DOHH2 (cell line): ENCODE data around the gene SUB1.

Experiments
- EZH2phosphoT487 ChIP-seq: fragments of 200-600 bp; sonication (generic); IDR thresholded peaks from 2 replicates; pipeline ENCODE4 v1.6.1; 2017; ENCODE audit warnings: borderline replicate concordance, mild to moderate bottlenecking, antibody characterized with exemption, low read length, moderate library complexity, mixed read lengths
- TF ChIP-seq, protein P1 (sequence below): fragments of 200-600 bp; sonication (generic); IDR thresholded peaks from one replicate; pipeline ENCODE4 v1.5.1; 2014; ENCODE audit warnings: antibody characterized with exemption, mild to moderate bottlenecking, low read depth, low read length; ENCODE audit not compliant: poor library complexity, severe bottlenecking

GRCh38 chr5:32646061-32646969 is 61.0 kb downstream of the SUB1 start:
- TF ChIP-seq, protein P1, sequence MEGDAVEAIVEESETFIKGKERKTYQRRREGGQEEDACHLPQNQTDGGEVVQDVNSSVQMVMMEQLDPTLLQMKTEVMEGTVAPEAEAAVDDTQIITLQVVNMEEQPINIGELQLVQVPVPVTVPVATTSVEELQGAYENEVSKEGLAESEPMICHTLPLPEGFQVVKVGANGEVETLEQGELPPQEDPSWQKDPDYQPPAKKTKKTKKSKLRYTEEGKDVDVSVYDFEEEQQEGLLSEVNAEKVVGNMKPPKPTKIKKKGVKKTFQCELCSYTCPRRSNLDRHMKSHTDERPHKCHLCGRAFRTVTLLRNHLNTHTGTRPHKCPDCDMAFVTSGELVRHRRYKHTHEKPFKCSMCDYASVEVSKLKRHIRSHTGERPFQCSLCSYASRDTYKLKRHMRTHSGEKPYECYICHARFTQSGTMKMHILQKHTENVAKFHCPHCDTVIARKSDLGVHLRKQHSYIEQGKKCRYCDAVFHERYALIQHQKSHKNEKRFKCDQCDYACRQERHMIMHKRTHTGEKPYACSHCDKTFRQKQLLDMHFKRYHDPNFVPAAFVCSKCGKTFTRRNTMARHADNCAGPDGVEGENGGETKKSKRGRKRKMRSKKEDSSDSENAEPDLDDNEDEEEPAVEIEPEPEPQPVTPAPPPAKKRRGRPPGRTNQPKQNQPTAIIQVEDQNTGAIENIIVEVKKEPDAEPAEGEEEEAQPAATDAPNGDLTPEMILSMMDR, result no peak
- no peak for TF ChIP-seq EZH2phosphoT487
